Measurements from ENCODE around the gene ZP1. TPM values are rescaled to one million over a fixed set of nuclear protein-coding genes. Genes with fewer than 3 reads are reported as not detected.
"Not testable (repeated sequence)": the region's sequence is repeated elsewhere in the genome, so short reads cannot be mapped to it uniquely, and the experiment has no call there.

ZP1 gene
- total RNA-seq (2021): not detected in 2 replicates
- Bru-seq, nascent RNA: percentile 16 among the genes with signal in this experiment
- percentile 9 among the genes with signal in this experiment for BruChase-seq, experiment 1, labeled RNA remaining after a 2-hour chase
- percentile 9 among the genes with signal in this experiment for BruChase-seq, experiment 2, labeled RNA remaining after a 6-hour chase
- long read RNA-seq: 0 reads

DNA sequence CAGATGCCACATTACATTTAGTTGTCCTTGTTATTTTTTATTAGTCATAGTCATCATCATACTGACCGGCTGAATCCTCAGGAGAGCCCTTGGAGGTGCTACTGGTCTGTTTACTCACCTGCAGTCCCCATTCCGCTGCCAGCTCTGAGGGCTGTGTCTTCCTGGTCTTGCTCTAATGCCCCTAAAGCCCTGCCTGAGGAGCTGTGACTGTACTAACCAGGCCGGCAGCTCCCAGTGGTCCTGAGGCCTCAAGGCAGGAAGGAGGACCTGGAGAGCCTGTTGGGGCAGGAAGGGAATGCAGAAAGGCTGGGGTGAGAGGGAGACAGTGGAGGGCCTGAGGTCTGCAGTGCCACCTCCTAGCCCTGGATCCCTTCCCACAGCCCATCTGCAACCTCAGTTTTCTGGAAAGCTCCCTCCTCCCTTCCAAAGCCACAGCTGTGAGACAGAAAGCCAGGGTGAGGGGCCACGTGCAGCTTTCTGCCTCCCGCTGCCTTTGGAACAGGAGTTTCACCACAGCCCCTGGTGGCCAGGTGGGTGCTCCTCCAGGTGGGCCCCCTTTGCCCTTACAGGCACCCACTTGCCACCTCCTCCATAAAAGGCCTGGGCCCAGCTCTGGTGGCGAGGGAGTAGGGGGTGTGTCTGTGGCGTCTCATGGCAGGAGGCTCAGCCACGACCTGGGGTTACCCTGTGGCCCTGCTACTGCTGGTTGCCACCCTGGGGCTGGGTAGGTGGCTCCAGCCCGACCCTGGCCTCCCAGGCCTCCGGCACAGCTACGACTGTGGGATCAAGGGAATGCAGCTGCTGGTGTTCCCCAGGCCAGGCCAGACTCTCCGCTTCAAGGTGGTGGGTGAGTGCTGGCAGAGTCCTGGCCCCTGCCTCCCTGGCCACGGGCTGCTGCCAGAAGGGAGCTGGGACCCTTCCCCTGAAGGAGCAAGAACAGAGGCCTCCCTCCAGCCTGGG, at the start of gene ZP1:
Gene ZP1, plus strand, starts transcription at position 632 of the 960 bp plus-strand sequence. Its CDS starts 20 bp downstream, at position 652.
- Histone ChIP-seq H3K27me3 (replicated peaks; ENCODE audit: insufficient read depth, low read depth, low read length, poor library complexity) (no peaks in the 10 kb centered on the region), H3K4me3 (ENCODE audit: low read depth, low read length, poor library complexity, severe bottlenecking) (no peak within 1 kb of the TSS), H3K4me1 (ENCODE audit: insufficient read depth, low read length, poor library complexity, severe bottlenecking) (no peaks in the 10 kb centered on the region), H3K9me3 (ENCODE audit: low read depth, low read length, poor library complexity, severe bottlenecking) (no peaks in the 10 kb centered on the region), H3K27ac (ENCODE audit: low read depth, low read length, poor library complexity, severe bottlenecking) (no peak within 1 kb of the TSS), H3K36me3 (ENCODE audit: insufficient read depth, low read length, poor library complexity, severe bottlenecking) (no peaks in the 10 kb centered on the region)
- BruUV-seq (replicated peaks): no TSS peak
- no peak for DNase-seq (ENCODE audit: low spot score)
- no peak for TF ChIP-seq EZH2 (IDR thresholded peaks at IDR 0.05; ENCODE audit: borderline replicate concordance, low read depth, low read length, poor library complexity, severe bottlenecking)
- TF ChIP-seq, protein P1, sequence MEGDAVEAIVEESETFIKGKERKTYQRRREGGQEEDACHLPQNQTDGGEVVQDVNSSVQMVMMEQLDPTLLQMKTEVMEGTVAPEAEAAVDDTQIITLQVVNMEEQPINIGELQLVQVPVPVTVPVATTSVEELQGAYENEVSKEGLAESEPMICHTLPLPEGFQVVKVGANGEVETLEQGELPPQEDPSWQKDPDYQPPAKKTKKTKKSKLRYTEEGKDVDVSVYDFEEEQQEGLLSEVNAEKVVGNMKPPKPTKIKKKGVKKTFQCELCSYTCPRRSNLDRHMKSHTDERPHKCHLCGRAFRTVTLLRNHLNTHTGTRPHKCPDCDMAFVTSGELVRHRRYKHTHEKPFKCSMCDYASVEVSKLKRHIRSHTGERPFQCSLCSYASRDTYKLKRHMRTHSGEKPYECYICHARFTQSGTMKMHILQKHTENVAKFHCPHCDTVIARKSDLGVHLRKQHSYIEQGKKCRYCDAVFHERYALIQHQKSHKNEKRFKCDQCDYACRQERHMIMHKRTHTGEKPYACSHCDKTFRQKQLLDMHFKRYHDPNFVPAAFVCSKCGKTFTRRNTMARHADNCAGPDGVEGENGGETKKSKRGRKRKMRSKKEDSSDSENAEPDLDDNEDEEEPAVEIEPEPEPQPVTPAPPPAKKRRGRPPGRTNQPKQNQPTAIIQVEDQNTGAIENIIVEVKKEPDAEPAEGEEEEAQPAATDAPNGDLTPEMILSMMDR (conservative IDR thresholded peaks at IDR 0.05; ENCODE audit: low read depth, low read length): no peak
- CTCF ChIA-PET: no interaction called here
- POLR2A ChIA-PET (ENCODE audit: low non-redundant PET): no interaction called here
- intact Hi-C loops (cut with micrococcal nuclease; ENCODE audit: unreplicated experiment): no loop called here

GRCh38 chr11:60818057-60818456, 49.3 kb upstream of the ZP1 start:
- intact Hi-C loops (cut with micrococcal nuclease; ENCODE audit: unreplicated experiment): no loop called here
- no peak for TF ChIP-seq EZH2 (IDR thresholded peaks at IDR 0.05; ENCODE audit: borderline replicate concordance, low read depth, low read length, poor library complexity, severe bottlenecking)
- TF ChIP-seq, protein P1 (conservative IDR thresholded peaks at IDR 0.05; ENCODE audit: low read depth, low read length): no peak
- H3K27ac ChIP-seq (ENCODE audit: low read depth, low read length, poor library complexity, severe bottlenecking): no peak overlapping the region
- BruUV-seq (replicated peaks): no TSS peak
- POLR2A ChIA-PET (ENCODE audit: low non-redundant PET): no interaction called here
- DNase-seq (ENCODE audit: low spot score): no peak
- no peaks in the 10 kb centered on the region for H3K36me3 ChIP-seq (ENCODE audit: insufficient read depth, low read length, poor library complexity, severe bottlenecking)
- CTCF ChIA-PET: no interaction called here
- no peaks in the 10 kb centered on the region for H3K4me1 ChIP-seq (ENCODE audit: insufficient read depth, low read length, poor library complexity, severe bottlenecking)
- no peak overlapping the region for H3K4me3 ChIP-seq (ENCODE audit: low read depth, low read length, poor library complexity, severe bottlenecking)
- H3K9me3 ChIP-seq (ENCODE audit: low read depth, low read length, poor library complexity, severe bottlenecking): peaks cover 9% of the 10 kb centered on the region
- no peaks in the 10 kb centered on the region for H3K27me3 ChIP-seq (replicated peaks; ENCODE audit: insufficient read depth, low read depth, low read length, poor library complexity)

DNA sequence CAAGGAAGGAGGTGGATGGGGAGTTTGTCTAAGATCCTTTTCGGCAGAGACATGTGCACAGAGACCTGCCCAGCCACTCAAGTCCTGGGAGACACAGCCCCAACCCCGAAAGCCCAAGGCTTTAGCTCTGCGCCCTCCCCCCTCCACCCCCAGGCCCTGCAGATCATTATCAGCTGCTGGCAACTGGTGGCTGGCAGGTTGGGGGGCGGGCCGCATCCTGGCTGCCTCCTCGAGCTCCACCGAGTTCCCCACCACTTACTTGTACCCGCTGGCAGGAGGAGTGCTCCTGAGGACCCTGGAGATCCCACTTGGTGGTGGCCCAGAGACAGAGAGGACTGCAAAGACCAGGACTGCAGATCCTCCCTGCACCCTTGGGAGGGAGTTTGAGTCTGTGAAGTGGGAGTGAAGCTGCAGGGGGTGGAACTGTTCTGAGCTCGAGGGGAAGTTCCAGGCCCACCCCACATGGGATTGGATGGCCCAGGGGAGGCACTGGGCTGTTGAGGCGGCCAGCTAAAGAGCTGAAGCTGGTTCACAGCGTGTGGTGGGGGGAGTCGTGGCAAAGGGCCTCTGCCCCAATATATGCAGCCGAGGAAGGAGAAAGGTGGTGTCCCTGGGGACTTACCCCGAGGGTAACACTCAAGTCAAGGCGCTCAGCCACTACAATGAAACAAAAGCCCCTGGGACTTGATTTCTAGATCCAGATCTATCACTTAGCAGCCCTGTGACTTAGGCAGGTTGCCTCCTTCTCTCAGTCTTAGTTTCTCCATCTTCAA, 45.3 kb upstream of the ZP1 start:
- BruUV-seq (replicated peaks): no TSS peak
- no peak overlapping the region for H3K4me3 ChIP-seq (ENCODE audit: low read depth, low read length, poor library complexity, severe bottlenecking)
- H3K27me3 ChIP-seq (replicated peaks; ENCODE audit: insufficient read depth, low read depth, low read length, poor library complexity): no peaks in the 10 kb centered on the region
- ChIA-PET CTCF (no interaction called here), POLR2A (ENCODE audit: low non-redundant PET) (no interaction called here)
- TF ChIP-seq EZH2 (IDR thresholded peaks at IDR 0.05; ENCODE audit: borderline replicate concordance, low read depth, low read length, poor library complexity, severe bottlenecking): no peak
- TF ChIP-seq, protein P1 (conservative IDR thresholded peaks at IDR 0.05; ENCODE audit: low read depth, low read length): no peak
- H3K4me1 ChIP-seq (ENCODE audit: insufficient read depth, low read length, poor library complexity, severe bottlenecking): no peaks in the 10 kb centered on the region
- no peak for DNase-seq (ENCODE audit: low spot score)
- intact Hi-C loops (cut with micrococcal nuclease; ENCODE audit: unreplicated experiment): no loop called here
- no peaks in the 10 kb centered on the region for H3K36me3 ChIP-seq (ENCODE audit: insufficient read depth, low read length, poor library complexity, severe bottlenecking)
- H3K27ac ChIP-seq (ENCODE audit: low read depth, low read length, poor library complexity, severe bottlenecking): no peak overlapping the region
- peaks cover under 1% of the 10 kb centered on the region for H3K9me3 ChIP-seq (ENCODE audit: low read depth, low read length, poor library complexity, severe bottlenecking)

DNA sequence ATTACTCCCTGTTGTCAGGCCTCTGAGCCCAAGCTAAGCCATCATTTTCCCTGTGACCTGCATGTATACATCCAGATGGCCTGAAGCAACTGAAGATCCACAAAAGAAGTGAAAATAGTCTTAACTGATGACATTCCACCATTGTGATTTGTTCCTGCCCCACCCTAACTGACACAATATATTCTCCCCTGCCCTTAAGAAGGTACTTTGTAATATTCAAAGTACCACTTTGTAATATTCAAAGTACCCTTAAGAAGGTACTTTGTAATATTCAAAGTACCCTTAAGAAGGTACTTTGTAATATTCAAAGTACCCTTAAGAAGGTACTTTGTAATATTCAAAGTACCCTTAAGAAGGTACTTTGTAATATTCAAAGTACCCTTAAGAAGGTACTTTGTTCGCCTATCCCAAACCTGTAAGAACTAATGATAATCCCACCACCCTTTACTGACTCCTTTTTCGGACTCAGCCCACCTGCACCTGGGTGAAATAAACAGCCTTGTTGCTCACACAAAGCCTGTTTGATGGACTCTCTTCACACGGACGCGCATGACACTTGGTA, 43.5 kb upstream of the ZP1 start:
- H3K9me3 ChIP-seq (ENCODE audit: low read depth, low read length, poor library complexity, severe bottlenecking); CTCF ChIA-PET; BruUV-seq (replicated peaks); H3K4me3 ChIP-seq (ENCODE audit: low read depth, low read length, poor library complexity, severe bottlenecking); POLR2A ChIA-PET (ENCODE audit: low non-redundant PET); H3K27me3 ChIP-seq (replicated peaks; ENCODE audit: insufficient read depth, low read depth, low read length, poor library complexity); H3K36me3 ChIP-seq (ENCODE audit: insufficient read depth, low read length, poor library complexity, severe bottlenecking); DNase-seq (ENCODE audit: low spot score); intact Hi-C loops (cut with micrococcal nuclease; ENCODE audit: unreplicated experiment); H3K27ac ChIP-seq (ENCODE audit: low read depth, low read length, poor library complexity, severe bottlenecking); H3K4me1 ChIP-seq (ENCODE audit: insufficient read depth, low read length, poor library complexity, severe bottlenecking): not testable (repeated sequence)

All from A673 (cell line).